K562 (cell line): ENCODE measurements around the gene KLHL8. TPM values are rescaled to one million over a fixed set of nuclear protein-coding genes. Genes with fewer than 3 reads are reported as not detected.

Source experiments
- CBFB ChIP-seq: sonication (generic); formaldehyde crosslinking; IDR thresholded peaks from 2 replicates; pipeline ENCODE4 v1.4.0; 2020; ENCODE audit warnings: mild to moderate bottlenecking, missing genetic modification reagents
- CXXC5 ChIP-seq: fragments of 250-450 bp; sonication (Bioruptor Pico); IDR thresholded peaks from 2 replicates; pipeline ENCODE4 v1.8.0; 2022; ENCODE audit warnings: inconsistent platforms, mild to moderate bottlenecking, moderate library complexity
- DACH1 ChIP-seq: fragments of 450-650 bp; IDR thresholded peaks from 2 replicates; pipeline ENCODE4 v1.6.1; 2018; ENCODE audit not compliant: partially characterized antibody
- E2F3 ChIP-seq: fragments of 250-450 bp; sonication (Bioruptor Pico); IDR thresholded peaks from 2 replicates; pipeline ENCODE4 v1.4.0; 2020; ENCODE audit warnings: mild to moderate bottlenecking
- MLLT1 ChIP-seq, 2 experiments: fragments of 450-650 bp; IDR thresholded peaks; 2 replicates each; pipeline ENCODE4 v1.6.1; 2016
- NONO ChIP-seq, 2 experiments: fragments of 200-400 bp in 1 of 2; fragments of 450-650 bp in 1 of 2; formaldehyde crosslinking in 1 of 2; IDR thresholded peaks; 2 replicates each; pipeline ENCODE4 v1.6.1; 2017; ENCODE audit warnings: low read depth in 2 of 2, mild to moderate bottlenecking in 2 of 2, moderate library complexity in 2 of 2, low read length in 1 of 2
- PCBP2 ChIP-seq: fragments of 200-400 bp; formaldehyde crosslinking; IDR thresholded peaks from 2 replicates; pipeline ENCODE4 v1.6.1; 2018; ENCODE audit warnings: low read length, low read depth, mild to moderate bottlenecking, moderate library complexity; ENCODE audit not compliant: poor library complexity, severe bottlenecking
- PKNOX1 ChIP-seq: fragments of 450-650 bp; IDR thresholded peaks from 2 replicates; pipeline ENCODE4 v1.6.1; 2016
- SMAD3 ChIP-seq: fragments of 450-650 bp; formaldehyde crosslinking; conservative IDR thresholded peaks from 2 replicates; pipeline ENCODE4 v1.4.0; 2020; ENCODE audit warnings: mild to moderate bottlenecking
- SMAD4 ChIP-seq: fragments of 250-450 bp; sonication (Bioruptor Pico); conservative IDR thresholded peaks from 2 replicates; pipeline ENCODE4 v1.8.0; 2021; ENCODE audit warnings: inconsistent platforms, mild to moderate bottlenecking, moderate library complexity
- SREBF2 ChIP-seq: sonication (generic); formaldehyde crosslinking; IDR thresholded peaks from 2 replicates; pipeline ENCODE4 v1.4.0; 2020; ENCODE audit warnings: mild to moderate bottlenecking, missing genetic modification reagents
- TCF7L2 ChIP-seq: fragments of 150-350 bp; IDR thresholded peaks from 2 replicates; pipeline ENCODE4 v1.6.1; 2016; ENCODE audit warnings: low read depth, mild to moderate bottlenecking, low read length, moderate library complexity
- ZBTB5 ChIP-seq: fragments of 450-650 bp; IDR thresholded peaks from 2 replicates; pipeline ENCODE4 v1.6.1; 2017; ENCODE audit warnings: antibody characterized with exemption
- ZNF280A ChIP-seq: fragments of 450-650 bp; IDR thresholded peaks from 2 replicates; pipeline ENCODE4 v1.6.1; 2018; ENCODE audit warnings: mild to moderate bottlenecking, low read depth; ENCODE audit not compliant: partially characterized antibody
- polyA plus RNA-seq, 8 experiments: library from polyadenylated mRNA; depleted of rRNA in 4 of 8; stranded (reverse) in 5 of 8; unstranded in 3 of 8; fragments of >200 nt; fragmentation: Nextera tagmentation in 2 of 8; fragmentation: Illumina TruSeq in 1 of 8; extraction: Ambion mirVana in 2 of 8; extraction: Trizol in 1 of 8; gene quantifications; 2 replicates each; pipeline versions ENCODE4 v1.2.1 to v1.2.3, GENCODE V29; 2011 to 2014; ENCODE audit warnings: inconsistent platforms in 1 of 8, missing spikeins in 1 of 8
- total RNA-seq, 7 experiments: library from RNA; depleted of rRNA in 6 of 7; stranded (reverse); fragments of >200 nt in 6 of 7; fragmentation: Illumina TruSeq in 2 of 7; extraction: Trizol in 2 of 7; gene quantifications; 2 replicates each; pipeline versions ENCODE4 v1.2.1 to v1.2.3, GENCODE V29; 2011 to 2021; ENCODE audit warnings: low replicate concordance in 1 of 7
- TF ChIP-seq, protein P1 (sequence below): fragments of 450-650 bp; IDR thresholded peaks from 2 replicates; pipeline ENCODE4 v1.6.1; 2017; ENCODE audit warnings: mild to moderate bottlenecking, moderate library complexity
- TF ChIP-seq, protein P2 (sequence below): fragments of 250-450 bp; sonication (Bioruptor Pico); IDR thresholded peaks from 2 replicates; pipeline ENCODE4 v1.9.0; 2021; ENCODE audit warnings: mild to moderate bottlenecking
- TF ChIP-seq, protein P3 (sequence below): sonication (generic); IDR thresholded peaks from 2 replicates; pipeline ENCODE4 v1.6.1; 2016
- TF ChIP-seq, protein P4 (sequence below): fragments of 250-450 bp; sonication (Bioruptor Pico); IDR thresholded peaks from 2 replicates; pipeline ENCODE4 v1.8.0; 2021; ENCODE audit warnings: mild to moderate bottlenecking, moderate library complexity

The KLHL8 gene
- total and polyA plus RNA-seq, 9 of the 15 experiments (the other 6 are each of a cell fraction or from before 2014, with no cell fraction given): 8.7 to 25.3 (median 15.7) TPM

DNA sequence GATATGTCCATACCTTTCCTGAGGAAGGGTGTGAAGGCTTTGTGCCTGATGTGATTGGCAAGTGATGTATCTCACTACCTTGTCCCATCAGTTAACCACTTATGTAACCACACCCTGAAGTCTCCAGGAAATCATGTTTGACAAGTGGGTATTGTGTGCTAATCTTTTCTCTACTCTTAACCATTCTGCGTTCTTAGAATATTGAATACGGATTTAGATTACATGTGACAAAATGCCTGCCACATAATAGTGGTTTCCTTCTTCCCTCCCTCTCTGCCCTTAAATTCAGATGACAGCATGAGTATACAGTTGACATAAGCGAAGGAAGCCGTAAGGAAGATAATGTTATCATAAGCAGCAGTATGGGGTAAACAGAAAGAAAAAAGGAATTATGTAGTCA lies 108.4 kb downstream of the KLHL8 start (continued):
- TF ChIP-seq, protein P1, sequence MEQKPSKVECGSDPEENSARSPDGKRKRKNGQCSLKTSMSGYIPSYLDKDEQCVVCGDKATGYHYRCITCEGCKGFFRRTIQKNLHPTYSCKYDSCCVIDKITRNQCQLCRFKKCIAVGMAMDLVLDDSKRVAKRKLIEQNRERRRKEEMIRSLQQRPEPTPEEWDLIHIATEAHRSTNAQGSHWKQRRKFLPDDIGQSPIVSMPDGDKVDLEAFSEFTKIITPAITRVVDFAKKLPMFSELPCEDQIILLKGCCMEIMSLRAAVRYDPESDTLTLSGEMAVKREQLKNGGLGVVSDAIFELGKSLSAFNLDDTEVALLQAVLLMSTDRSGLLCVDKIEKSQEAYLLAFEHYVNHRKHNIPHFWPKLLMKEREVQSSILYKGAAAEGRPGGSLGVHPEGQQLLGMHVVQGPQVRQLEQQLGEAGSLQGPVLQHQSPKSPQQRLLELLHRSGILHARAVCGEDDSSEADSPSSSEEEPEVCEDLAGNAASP: no peak
- TF ChIP-seq PKNOX1: peak; percentile 45; the same call in 1 of the 2 replicates
- TF ChIP-seq MLLT1 (IDR thresholded peaks at IDR 0.05): no peak
- TF ChIP-seq, protein P2, sequence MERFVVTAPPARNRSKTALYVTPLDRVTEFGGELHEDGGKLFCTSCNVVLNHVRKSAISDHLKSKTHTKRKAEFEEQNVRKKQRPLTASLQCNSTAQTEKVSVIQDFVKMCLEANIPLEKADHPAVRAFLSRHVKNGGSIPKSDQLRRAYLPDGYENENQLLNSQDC (CRISPR knock-in tag): no peak
- TF ChIP-seq, protein P3, sequence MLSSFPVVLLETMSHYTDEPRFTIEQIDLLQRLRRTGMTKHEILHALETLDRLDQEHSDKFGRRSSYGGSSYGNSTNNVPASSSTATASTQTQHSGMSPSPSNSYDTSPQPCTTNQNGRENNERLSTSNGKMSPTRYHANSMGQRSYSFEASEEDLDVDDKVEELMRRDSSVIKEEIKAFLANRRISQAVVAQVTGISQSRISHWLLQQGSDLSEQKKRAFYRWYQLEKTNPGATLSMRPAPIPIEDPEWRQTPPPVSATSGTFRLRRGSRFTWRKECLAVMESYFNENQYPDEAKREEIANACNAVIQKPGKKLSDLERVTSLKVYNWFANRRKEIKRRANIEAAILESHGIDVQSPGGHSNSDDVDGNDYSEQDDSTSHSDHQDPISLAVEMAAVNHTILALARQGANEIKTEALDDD: no peak
- no peak for TF ChIP-seq DACH1
- TF ChIP-seq ZNF280A: no peak
- no peak for TF ChIP-seq CBFB (CRISPR knock-in tag)
- TF ChIP-seq PCBP2: no peak
- peak; percentile 9; the same call in 1 of the 2 replicates for TF ChIP-seq CXXC5 (CRISPR knock-in tag)
- no peak for TF ChIP-seq NONO (IDR thresholded peaks at IDR 0.05; ENCODE audit: low read depth in 2 of 2, low read length in 1 of 2)
- TF ChIP-seq SMAD4 (CRISPR knock-in tag): no peak
- TF ChIP-seq TCF7L2: no peak
- no peak for TF ChIP-seq SMAD3 (CRISPR knock-in tag)
- TF ChIP-seq E2F3 (CRISPR knock-in tag): no peak
- TF ChIP-seq ZBTB5: no peak
- no peak for TF ChIP-seq SREBF2 (CRISPR knock-in tag)
- TF ChIP-seq, protein P4, sequence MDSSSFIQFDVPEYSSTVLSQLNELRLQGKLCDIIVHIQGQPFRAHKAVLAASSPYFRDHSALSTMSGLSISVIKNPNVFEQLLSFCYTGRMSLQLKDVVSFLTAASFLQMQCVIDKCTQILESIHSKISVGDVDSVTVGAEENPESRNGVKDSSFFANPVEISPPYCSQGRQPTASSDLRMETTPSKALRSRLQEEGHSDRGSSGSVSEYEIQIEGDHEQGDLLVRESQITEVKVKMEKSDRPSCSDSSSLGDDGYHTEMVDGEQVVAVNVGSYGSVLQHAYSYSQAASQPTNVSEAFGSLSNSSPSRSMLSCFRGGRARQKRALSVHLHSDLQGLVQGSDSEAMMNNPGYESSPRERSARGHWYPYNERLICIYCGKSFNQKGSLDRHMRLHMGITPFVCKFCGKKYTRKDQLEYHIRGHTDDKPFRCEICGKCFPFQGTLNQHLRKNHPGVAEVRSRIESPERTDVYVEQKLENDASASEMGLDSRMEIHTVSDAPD (CRISPR knock-in tag): no peak
